NCI-H2107 (cell line): Measurements from ENCODE around the gene SH2B3.

Experiments used
- DNase-seq: peaks from one replicate; lab custom pipeline; 2025; lab: John Stamatoyannopoulos, UW

Gene SH2B3

DNA sequence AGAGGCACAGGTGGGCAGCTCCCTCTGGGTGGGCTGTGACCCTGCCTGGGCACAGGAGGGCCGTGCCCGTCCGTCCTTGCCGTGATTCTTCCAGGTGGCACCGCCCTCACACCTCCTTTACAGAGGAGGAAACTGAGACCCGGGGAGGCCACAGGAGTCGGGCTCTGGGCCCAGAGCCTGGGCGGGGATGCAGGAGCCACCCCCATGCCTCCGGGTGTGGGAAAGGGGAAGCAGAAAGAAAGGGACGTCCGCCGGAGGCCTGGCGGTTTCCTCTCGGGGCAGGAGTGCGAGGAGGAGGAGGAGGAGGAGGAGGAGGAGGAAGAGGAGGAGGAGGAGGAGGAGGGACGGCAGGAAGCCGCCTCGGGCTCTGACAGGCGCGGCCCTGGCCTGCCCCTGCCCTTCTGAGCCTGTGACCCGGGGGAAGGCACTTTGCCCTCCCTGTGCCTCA is 23.0 kb downstream of the SH2B3 start:
- no peak for DNase-seq

DNA sequence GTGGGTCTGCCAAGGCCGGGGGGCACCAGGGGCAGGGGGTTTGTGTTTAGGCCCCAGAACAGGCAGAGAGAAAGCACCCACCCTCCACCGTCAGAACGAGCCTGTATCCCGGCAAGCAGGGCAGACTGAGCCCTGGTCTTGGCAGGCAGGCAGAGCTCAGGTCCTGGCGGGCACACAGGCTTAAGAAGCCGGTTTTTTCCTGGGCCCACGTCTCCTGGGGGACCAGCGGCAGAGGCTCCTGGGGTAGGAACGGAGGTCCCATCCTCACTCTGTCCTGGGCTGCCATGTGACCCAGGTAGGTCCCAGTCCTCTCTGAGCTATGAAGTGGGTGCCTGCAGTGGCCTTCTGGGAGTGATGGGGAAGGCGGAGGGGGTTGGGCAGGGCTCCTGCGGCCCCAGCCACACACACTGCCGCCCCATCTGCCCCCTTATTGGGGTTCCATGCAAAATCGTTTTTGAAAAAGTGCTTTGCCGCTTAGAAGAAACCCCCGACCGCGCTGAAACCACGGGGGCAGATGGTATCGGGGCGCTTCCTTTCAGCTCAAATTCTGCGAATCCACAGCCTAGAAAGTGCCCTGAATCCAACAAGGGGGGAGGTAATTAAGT is 24.2 kb downstream of the SH2B3 start:
- no peak for DNase-seq

DNA sequence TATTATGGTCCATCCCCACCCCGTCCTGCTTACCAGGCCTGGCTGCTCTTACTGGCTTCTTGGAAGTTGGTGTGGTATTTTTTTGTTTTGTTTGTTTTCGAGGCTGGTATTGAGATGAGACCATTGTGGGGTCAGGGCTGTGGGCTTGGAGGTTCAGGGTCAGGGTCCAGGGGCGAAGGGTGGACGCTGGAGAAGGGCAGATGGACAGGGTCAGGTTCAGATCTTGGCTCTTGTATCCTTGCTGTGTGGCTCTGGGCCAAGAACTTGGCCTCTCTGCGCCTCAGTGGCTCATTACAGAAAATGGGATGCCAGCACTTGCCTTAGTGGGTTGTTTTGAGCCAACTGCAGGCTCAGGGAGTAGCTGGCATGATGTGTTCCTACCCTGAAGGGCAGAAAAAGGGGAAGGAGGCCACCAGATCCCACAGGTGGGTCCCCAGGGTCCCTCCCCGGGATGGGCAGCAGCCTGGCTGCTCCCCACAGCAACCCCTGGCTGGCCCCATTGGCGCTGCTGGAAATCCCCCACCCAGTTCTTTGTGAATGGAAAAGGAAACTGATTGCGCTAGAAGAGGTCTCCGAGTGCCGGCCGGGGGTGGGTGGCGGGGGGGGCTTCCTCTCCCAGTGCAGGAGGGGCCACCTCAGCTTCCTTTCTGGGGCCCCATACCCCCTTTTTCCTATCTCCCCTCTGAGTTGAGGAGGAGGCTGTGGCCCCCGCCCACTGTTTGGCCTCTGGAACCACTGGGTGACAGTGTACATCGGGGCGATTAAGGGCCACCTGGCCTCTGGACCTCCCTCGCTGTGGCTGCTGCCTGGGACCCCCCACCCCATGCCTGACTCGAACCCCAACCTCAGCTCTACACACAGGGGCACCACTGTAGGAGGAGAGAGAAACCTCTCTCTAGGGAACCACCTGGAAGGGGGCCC is 25.0 kb downstream of the SH2B3 start:
- no peak for DNase-seq

DNA sequence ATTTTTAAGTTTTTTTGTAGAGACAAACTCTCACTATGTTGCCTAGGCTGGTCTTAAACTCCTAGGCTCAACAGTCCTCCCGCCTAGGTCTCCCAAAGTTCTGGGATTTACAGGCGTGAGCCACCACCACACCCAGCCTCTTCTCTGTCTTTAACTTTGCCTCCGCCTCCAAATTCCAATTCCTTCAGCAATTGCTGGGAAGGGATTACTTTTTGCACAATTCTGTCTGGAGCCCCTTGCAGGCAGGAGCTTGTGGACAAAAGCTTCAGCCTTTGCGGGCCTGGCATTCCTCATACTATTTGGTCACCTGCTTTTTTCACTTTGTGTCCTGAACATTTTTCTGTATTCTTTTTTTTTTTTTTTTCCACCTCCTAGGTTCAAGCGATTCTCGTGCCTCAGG is 26.0 kb downstream of the SH2B3 start:
- no peak for DNase-seq

DNA sequence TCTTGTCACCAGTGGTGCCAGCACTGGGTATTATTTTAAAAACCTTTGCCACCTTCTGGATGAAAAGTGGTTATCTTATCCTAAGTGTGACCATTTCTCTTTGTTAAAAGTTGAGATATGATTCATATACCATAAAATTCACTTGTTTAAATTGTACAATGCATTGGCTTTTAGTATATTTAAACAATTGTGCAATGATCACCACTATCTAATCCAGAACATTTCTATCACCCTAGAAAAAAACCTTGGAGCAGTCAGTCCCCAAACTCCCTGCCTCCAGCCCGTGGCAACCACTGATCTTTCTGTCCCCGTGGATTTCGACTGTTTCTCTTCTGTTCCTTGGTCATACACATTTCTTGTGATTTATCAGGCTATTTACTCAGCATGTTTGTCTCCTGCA is 28.3 kb downstream of the SH2B3 start:
- no peak for DNase-seq

DNA sequence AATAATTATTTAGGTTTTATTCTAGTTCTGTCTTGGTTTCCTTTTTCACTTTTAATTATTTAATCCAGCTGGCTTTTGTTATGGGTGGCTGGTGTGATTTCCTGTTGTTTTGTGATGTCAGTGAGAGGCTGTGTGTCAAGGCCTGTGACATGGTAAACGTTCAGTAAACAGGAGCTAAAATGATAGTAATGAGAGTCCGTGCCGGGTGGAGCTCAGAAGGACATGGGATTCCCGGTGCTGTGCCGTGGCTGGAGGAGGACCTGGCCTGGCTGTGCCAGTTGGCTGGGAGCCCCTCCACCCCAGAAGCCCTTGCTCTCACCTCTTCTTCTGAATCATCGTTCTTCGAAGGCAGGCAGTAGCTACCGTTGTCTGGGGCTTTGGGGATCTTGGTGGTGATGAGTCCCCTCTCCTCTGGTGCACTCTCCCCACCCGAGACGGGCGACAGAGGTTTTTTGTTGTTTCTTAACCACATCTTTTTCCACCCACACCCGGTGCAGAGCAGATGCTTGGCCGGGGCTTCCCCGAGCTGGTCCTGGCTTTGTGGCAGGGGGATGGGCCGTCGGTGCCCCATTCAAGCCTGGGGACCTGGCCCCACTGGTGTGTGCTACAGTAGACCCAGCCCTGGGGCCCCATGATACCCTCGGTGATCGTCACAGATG is 29.1 kb downstream of the SH2B3 start:
- no peak for DNase-seq

DNA sequence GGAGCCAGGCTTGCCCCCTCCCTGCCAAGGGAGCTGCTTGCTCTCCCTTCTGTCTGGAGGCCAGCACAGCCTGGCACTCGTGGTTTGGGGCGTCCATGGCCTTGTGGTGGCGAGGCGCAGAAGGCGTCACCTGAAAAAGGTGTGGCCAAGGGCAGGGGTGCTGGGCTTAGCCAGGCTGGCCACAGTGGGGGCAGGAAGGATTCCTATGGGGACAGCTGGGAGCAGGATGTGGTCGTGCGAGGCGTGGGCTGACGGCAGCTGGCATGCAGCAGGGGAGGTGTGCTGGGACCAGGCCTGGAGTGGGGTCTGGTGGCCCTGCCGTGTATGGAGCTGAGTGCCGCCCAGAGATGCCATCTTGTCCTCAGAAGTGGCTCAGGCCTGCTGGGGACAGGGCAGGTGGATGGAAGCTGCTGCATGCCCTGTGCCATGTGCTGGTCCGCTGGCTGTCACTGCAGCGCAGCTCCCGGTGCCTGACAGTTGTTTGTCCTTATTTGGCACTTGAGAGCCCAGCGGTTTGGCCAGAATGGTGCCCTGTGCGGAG is 30.0 kb downstream of the SH2B3 start:
- DNase-seq, result no peak

DNA sequence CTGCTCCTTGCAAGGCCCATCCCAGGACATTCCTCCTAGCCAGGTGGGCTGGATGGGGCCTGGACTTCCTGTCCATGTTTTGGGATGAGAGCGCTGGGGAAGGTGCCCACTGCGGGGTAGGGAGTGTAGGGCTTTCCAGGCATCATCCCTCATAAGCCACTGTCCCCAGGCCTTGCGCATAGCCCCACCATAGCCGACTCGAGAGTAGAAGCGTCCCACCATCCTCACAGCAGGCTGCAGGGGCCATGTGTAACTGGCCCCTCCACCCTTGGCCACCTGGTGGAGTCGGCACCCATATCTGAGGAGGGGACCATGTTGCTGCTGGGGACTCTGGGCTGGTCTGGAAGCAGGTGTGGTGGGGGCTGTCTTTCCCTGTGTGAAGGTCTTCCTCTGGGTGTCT is 30.5 kb downstream of the SH2B3 start:
- DNase-seq, result no peak

DNA sequence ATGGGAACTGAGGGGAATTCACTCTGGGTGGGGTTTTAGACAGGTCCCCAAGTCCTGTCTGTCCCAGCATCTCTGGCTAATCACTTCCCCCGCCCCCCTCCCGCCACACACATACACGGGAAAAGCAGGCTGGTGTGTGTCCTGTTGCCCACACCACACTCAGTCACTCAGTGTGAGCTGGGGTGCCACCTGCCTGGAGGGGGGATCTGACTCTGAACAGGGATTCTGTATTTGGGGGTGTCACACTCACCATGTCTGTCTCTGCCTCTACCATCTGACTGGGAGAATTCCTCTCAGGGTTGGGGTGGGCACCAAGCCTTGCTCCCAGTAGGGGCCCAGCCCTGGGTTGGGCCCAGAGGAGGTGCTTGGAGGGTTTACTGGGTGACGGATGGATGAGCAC is 31.1 kb downstream of the SH2B3 start:
- no peak for DNase-seq

DNA sequence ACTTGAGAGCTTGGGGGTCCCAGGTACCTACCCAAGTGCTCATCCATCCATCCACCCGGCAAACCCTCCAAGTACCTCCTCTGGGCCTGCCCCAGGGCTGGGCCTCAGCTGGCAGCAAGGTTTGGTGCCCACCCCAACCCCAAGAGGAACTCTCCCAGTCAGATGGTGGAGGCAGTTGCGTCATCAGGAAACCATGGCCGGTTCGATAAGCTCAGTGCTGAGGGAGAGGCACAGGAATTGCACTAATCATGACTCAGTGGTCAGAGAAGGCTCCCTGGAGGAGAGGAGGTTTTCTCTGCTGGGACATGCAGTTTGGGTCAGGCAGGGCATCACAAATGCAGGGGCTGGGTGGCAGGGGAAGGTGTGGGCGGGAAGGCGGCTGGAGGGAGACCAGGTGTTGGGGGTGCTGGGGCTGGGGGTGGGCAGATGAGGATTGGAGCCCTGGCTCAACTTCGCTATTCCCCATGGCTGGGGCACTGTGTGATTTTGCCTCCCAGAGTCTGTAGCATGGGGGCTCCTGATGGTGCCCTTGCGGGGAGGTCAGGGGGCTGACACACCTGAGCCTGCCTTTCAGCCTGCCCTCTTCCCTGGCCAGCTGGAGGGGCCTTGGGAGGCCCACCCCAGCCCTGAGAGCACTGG is 32.2 kb downstream of the SH2B3 start:
- no peak for DNase-seq

DNA sequence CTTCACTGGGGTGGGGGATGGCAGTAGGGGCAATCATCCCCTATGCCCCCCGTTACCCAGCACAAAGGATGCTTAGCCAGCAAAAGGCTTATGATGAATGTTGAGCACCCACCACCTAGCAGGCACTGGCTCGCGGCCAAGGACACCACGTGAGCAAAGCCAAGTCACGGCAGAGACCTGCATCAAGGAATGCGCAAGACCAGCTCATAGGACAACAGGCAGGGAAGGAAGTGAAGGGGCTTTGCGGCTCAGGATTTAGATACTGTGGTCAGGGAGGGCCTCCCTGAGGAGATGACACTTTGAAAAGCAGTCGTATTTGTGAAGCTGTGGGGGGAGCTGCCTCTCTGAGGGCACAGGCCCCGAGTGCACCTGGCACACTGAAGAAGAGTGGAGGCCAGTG is 32.8 kb downstream of the SH2B3 start:
- no peak for DNase-seq

DNA sequence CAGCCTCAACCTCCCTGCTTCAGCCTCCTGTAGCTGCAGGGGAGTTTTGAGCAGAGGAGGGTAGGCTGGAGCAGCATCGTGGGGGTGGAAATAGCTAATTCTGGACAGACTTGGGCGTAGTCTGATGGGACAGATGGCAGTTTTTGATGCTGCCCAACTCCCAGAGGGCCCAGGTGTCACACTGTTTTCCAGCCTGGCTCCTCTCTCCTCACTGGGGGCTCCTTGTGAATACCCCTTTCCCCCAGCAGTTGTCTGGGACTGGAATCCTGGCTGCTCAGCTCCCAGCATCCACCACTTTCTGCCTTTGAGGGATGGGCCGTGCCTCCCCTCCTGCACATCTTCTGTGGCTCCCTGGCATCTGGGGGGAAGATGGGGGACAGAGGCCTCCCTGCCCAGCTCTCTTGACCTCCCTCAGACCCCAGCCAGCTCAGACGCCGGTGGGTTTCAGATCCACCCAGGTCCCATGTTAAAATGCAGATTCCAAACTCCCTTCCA is 34.0 kb downstream of the SH2B3 start:
- no peak for DNase-seq

DNA sequence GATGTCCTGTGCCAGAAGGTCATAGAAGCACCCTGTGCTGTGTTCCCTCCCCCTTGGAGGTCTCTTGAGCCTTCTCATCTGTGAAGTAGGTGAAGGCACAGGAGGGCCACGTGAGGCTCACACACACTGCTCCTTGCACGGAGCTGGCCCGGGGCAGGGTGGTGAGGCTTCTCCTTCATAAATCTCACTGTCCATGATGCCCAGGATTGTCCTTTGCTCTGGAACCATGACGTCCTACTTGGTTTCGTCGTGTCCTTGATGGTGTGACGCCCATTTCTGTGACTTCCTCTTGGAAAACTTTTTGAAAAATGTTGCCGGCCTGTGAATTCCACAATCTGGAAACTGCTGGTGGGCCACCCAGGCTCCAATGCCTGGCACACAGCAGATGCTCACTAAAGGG is 34.4 kb downstream of the SH2B3 start:
- DNase-seq, result no peak

DNA sequence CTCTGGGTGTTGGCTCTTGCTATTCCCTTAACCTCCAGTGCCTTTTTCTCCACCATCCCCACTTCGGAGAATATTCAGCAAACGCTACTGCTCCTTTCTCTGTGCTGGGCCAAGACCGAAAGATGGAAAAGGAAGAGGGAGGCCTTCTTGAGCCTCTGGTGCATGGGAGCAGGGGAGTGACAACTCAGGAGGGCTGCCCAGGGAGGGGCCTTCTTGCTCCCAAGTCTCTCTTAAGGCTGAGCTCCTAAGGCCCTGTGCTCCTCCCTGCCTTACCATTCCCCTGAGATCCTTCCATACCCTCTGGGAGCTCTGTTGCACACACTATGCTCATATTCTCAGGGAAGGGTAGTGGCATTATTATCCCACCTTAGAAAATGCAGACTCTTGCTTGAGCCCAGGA is 34.9 kb downstream of the SH2B3 start:
- DNase-seq, result no peak

DNA sequence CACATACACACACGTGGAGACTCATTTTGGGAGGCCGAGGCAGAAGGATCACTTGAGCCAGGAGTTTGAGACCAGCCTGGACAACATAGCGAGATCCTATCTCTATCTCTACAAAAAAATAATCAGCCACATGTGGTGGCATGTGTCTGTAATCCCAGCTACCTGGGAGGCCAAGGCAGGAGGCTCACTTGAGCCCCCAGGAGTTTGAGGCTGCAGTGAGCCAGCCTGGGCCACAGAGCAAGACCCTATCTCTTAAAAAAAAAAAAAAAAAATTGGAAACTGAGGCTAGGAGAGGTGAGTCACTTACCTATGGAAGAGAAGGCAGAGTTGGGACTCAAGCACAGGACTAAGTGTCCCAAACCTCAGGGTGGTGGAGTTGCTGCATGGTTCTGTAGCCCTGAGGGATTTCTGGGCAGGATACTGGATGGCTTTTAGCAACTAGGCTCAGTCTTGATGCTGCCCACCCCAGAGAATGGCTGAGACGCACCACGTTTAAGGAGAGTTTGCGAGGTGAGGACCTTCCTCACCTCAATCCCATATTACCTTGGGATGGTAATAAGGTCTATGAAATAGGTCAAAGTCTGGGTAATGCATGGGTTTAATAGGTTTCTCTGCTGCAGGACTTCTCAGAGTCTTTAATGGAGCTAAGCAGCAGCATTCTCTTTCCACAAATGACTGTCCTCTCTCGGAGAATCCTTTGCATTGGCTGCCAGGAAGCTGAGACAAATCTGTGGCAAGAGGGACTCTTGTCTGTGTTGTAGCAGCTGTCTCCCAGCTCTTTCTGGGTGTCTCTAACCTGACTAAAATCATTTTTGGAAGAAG is 35.6 kb downstream of the SH2B3 start:
- no peak for DNase-seq

DNA sequence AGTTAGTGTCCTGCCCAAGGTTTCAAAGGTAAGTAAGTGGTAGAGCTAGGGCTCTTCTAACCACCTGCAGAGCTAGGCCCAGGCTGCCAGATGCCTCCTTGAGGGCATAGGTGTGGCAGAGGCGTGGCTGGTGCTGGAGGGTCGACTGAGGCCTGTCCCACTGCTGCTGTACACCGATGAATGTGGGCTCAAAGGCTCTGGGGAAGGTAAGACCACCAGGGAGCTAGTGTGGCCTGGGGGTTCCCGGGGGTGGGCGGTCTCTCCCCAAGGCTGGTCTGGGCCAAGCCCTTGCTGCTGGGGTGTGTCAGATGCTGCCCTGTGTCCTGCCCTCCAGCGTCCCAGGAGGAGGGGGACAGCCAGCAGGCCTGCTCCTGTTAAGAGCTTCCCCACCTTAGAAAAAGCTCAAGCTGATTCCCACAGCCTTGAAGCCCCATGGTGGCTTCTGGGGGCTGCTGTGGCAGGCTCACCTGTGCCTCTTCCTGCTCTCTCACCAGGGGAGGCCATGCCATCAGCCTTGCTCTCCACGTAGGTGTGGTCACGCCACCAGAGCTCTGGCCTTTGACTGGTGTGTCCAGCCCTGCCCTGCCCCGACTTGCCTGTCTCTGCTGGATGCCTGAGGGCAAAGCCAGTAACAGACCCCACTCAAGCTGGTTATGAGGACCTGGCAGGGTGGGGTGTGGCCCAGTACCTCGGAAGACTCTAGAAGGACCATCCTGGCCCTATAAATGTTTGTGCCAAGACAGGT is 36.8 kb downstream of the SH2B3 start:
- no peak for DNase-seq

DNA sequence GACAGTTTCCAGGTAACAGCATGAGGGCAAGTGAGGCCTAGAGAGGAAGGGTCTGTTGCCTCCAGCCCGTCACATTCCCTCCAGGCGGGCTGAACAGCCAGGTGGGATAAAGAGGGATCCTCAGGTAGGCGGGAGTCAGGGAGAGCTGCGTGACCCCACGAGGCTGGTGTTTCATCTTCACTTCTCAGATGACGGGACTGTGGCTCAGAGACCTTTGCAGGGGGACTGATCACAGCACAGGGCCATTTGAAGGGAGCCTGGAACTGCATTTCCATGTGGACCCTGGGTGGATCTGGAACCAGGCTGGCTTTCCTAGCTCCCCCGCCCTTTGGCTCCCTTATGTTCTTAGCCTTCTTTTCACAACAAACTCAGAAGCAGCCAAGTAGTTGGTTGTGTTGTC is 37.4 kb downstream of the SH2B3 start:
- no peak for DNase-seq

DNA sequence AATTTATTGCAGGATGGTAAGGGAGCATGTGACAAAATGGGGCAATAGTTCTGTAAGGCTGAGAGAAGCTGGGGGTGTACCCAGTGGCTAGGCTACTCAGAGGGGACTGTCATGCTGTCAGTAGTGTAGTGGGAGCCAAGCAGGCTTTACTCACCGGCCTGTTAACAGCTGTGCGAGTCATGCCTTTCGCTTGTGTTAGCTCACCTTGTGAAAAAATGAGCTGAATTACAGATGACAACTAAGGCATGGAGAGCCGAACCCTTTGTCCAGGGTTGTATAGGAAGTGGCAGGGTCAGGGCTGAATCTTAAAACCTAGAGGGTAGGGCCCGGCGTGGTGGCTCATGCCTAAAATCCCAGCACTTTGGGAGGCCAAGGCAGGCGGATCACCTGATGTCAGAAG is 37.9 kb downstream of the SH2B3 start:
- DNase-seq, result no peak

DNA sequence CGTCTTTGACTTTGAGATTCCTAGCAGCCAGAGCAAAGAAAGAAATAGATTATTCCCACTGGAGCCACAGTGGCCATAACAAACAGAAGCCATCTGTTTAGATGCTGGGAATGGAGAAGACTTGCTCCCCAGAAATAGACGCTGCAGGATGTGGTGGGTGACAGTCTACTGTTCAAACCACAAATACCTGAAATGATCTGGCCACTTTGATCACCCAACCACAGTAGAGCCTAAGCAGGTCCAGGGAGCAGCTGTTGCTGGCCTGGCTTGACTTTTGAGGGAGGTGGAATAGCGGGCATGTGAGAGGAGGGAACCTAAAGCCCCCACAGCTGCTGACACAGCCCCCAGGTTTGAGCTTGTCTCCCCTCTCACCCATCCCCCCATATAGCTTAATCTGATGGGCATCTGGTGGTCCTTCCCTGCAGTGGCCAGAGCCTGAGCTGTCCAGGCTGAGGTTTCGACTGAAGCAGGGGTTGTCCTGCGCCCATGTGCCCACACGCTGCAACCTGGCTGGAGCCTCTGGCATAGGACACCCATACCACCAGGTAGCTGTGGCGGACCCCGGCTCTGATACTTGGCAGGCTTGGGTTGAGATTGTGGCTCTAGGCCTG is 38.7 kb downstream of the SH2B3 start:
- DNase-seq, result no peak
